WTC11 (cell line): ENCODE measurements around the gene DPP9. TPM values are rescaled to one million over a fixed set of nuclear protein-coding genes. Genes with fewer than 3 reads are reported as not detected.

Experiments used
- ATAC-seq: fragments of 200-7000 bp; cut with Tn5 transposase; 2 replicates; pipeline ENCODE4 v1.10.0; 2021; ENCODE audit warnings: mild to moderate bottlenecking, moderate library complexity
- CTCF ChIA-PET: fragments of 300-600 bp; sonication (Branson Sonifier 250); formaldehyde crosslinking; loops from one replicate; lab custom pipeline; 2021; ENCODE audit warnings: antibody characterized with exemption; lab: Charles Lee
- POLR2A ChIA-PET: fragments of 350-600 bp; sonication (Branson Sonifier 250); formaldehyde crosslinking; loops from one replicate; lab custom pipeline; 2021; ENCODE audit warnings: antibody characterized with exemption; lab: Charles Lee
- DNase-seq: peaks from one replicate; pipeline ENCODE4 v3.0.0; 2021; ENCODE audit warnings: low spot score
- H3K27ac Mint-ChIP-seq: 2 replicates; pipeline ENCODE4 v1.8.0; 2021; ENCODE audit warnings: mixed read lengths
- H3K27me3 Mint-ChIP-seq: 2 replicates; pipeline ENCODE4 v1.8.0; 2021; ENCODE audit warnings: low read depth, mild to moderate bottlenecking, moderate library complexity, mixed read lengths
- H3K36me3 Mint-ChIP-seq: 2 replicates; pipeline ENCODE4 v1.8.0; 2021; ENCODE audit warnings: mixed read lengths
- H3K4me1 Mint-ChIP-seq: 2 replicates; pipeline ENCODE4 v1.8.0; 2022; ENCODE audit warnings: mixed read lengths
- H3K4me3 Mint-ChIP-seq: 2 replicates; pipeline ENCODE4 v1.8.0; 2021; ENCODE audit warnings: mild to moderate bottlenecking, moderate library complexity, mixed read lengths
- H3K9me3 Mint-ChIP-seq: 2 replicates; pipeline ENCODE4 v1.8.0; 2021; ENCODE audit warnings: mixed read lengths
- FOXK1 ChIP-seq: sonication (generic); formaldehyde crosslinking; IDR thresholded peaks from 2 replicates; pipeline ENCODE4 v1.8.0; 2022; ENCODE audit warnings: mild to moderate bottlenecking, moderate library complexity, missing genetic modification reagents
- GRHL2 ChIP-seq: fragments of 250-450 bp; sonication (Bioruptor Pico); IDR thresholded peaks from 2 replicates; pipeline ENCODE4 v1.8.0; 2022; ENCODE audit warnings: mild to moderate bottlenecking, moderate library complexity; ENCODE audit not compliant: insufficient replicate concordance, severe bottlenecking
- GTF2I ChIP-seq: fragments of 250-450 bp; sonication (Bioruptor Pico); conservative IDR thresholded peaks from 2 replicates; pipeline ENCODE4 v1.4.0; 2021; ENCODE audit warnings: mild to moderate bottlenecking
- IRF2 ChIP-seq: sonication (generic); formaldehyde crosslinking; IDR thresholded peaks from 2 replicates; pipeline ENCODE4 v1.8.0; 2022; ENCODE audit warnings: low read depth, missing genetic modification reagents, borderline replicate concordance
- NR3C1 ChIP-seq: sonication (generic); formaldehyde crosslinking; conservative IDR thresholded peaks from 2 replicates; pipeline ENCODE4 v1.8.1; 2023; ENCODE audit warnings: low read depth, mild to moderate bottlenecking, missing genetic modification reagents
- TEAD4 ChIP-seq: sonication (generic); formaldehyde crosslinking; IDR thresholded peaks from 2 replicates; pipeline ENCODE4 v1.8.0; 2022; ENCODE audit warnings: mild to moderate bottlenecking, missing genetic modification reagents
- TP53 ChIP-seq: sonication (generic); formaldehyde crosslinking; IDR thresholded peaks from 2 replicates; pipeline ENCODE4 v1.8.1; 2023; ENCODE audit warnings: mild to moderate bottlenecking, missing genetic modification reagents
- ZNF219 ChIP-seq: sonication (generic); formaldehyde crosslinking; IDR thresholded peaks from 2 replicates; pipeline ENCODE4 v1.8.0; 2023; ENCODE audit warnings: missing genetic modification reagents, mild to moderate bottlenecking, borderline replicate concordance
- ZNF263 ChIP-seq: sonication (generic); formaldehyde crosslinking; IDR thresholded peaks from 2 replicates; pipeline ENCODE4 v1.8.1; 2022; ENCODE audit warnings: low read depth, mild to moderate bottlenecking, moderate library complexity, missing genetic modification reagents
- ZNF423 ChIP-seq: fragments of 250-450 bp; sonication (Bioruptor Pico); IDR thresholded peaks from 2 replicates; pipeline ENCODE4 v2.1.2; 2022; ENCODE audit warnings: mild to moderate bottlenecking, moderate library complexity
- ZNF532 ChIP-seq: fragments of 250-450 bp; sonication (Bioruptor Pico); IDR thresholded peaks from 2 replicates; pipeline ENCODE4 v1.9.0; 2021; ENCODE audit warnings: mild to moderate bottlenecking, borderline replicate concordance
- ZNF671 ChIP-seq: fragments of 250-450 bp; sonication (Bioruptor Pico); IDR thresholded peaks from 2 replicates; pipeline ENCODE4 v1.8.0; 2021; ENCODE audit warnings: mild to moderate bottlenecking
- total RNA-seq: library from RNA; stranded (reverse); gene quantifications from 3 replicates; pipeline ENCODE4 v1.2.3, GENCODE V29; 2021
- TF ChIP-seq, protein P1 (sequence below): sonication (generic); formaldehyde crosslinking; IDR thresholded peaks from 2 replicates; pipeline ENCODE4 v1.8.1; 2023; ENCODE audit warnings: mild to moderate bottlenecking, missing genetic modification reagents, borderline replicate concordance
- TF ChIP-seq, protein P2 (sequence below): sonication (generic); formaldehyde crosslinking; conservative IDR thresholded peaks from 2 replicates; pipeline ENCODE4 v1.8.1; 2022; ENCODE audit warnings: mild to moderate bottlenecking, missing genetic modification reagents
- TF ChIP-seq, protein P3 (sequence below): sonication (generic); formaldehyde crosslinking; IDR thresholded peaks from 2 replicates; pipeline ENCODE4 v1.8.0; 2022; ENCODE audit warnings: mild to moderate bottlenecking, missing genetic modification reagents
- TF ChIP-seq, protein P4 (sequence below): sonication (generic); formaldehyde crosslinking; IDR thresholded peaks from 2 replicates; pipeline ENCODE4 v1.8.0; 2023; ENCODE audit warnings: missing genetic modification reagents
- TF ChIP-seq, protein P5 (sequence below): sonication (generic); formaldehyde crosslinking; IDR thresholded peaks from 2 replicates; pipeline ENCODE4 v1.8.1; 2023; ENCODE audit warnings: mild to moderate bottlenecking, missing genetic modification reagents

Gene DPP9
- total RNA-seq, 1 experiment from 2014 or later, result 52.9 TPM

- TF ChIP-seq TEAD4 (CRISPR knock-in tag), result no peak
- no peak for TF ChIP-seq ZNF532
- no peak for TF ChIP-seq ZNF423
- TF ChIP-seq, protein P1, sequence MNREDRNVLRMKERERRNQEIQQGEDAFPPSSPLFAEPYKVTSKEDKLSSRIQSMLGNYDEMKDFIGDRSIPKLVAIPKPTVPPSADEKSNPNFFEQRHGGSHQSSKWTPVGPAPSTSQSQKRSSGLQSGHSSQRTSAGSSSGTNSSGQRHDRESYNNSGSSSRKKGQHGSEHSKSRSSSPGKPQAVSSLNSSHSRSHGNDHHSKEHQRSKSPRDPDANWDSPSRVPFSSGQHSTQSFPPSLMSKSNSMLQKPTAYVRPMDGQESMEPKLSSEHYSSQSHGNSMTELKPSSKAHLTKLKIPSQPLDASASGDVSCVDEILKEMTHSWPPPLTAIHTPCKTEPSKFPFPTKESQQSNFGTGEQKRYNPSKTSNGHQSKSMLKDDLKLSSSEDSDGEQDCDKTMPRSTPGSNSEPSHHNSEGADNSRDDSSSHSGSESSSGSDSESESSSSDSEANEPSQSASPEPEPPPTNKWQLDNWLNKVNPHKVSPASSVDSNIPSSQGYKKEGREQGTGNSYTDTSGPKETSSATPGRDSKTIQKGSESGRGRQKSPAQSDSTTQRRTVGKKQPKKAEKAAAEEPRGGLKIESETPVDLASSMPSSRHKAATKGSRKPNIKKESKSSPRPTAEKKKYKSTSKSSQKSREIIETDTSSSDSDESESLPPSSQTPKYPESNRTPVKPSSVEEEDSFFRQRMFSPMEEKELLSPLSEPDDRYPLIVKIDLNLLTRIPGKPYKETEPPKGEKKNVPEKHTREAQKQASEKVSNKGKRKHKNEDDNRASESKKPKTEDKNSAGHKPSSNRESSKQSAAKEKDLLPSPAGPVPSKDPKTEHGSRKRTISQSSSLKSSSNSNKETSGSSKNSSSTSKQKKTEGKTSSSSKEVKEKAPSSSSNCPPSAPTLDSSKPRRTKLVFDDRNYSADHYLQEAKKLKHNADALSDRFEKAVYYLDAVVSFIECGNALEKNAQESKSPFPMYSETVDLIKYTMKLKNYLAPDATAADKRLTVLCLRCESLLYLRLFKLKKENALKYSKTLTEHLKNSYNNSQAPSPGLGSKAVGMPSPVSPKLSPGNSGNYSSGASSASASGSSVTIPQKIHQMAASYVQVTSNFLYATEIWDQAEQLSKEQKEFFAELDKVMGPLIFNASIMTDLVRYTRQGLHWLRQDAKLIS (CRISPR knock-in tag), result no peak
- no peak for TF ChIP-seq NR3C1 (CRISPR knock-in tag)
- TF ChIP-seq, protein P2, sequence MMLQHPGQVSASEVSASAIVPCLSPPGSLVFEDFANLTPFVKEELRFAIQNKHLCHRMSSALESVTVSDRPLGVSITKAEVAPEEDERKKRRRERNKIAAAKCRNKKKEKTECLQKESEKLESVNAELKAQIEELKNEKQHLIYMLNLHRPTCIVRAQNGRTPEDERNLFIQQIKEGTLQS (CRISPR knock-in tag), result no peak
- TF ChIP-seq, protein P3, sequence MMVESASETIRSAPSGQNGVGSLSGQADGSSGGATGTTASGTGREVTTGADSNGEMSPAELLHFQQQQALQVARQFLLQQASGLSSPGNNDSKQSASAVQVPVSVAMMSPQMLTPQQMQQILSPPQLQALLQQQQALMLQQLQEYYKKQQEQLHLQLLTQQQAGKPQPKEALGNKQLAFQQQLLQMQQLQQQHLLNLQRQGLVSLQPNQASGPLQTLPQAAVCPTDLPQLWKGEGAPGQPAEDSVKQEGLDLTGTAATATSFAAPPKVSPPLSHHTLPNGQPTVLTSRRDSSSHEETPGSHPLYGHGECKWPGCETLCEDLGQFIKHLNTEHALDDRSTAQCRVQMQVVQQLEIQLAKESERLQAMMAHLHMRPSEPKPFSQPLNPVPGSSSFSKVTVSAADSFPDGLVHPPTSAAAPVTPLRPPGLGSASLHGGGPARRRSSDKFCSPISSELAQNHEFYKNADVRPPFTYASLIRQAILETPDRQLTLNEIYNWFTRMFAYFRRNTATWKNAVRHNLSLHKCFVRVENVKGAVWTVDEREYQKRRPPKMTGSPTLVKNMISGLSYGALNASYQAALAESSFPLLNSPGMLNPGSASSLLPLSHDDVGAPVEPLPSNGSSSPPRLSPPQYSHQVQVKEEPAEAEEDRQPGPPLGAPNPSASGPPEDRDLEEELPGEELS (CRISPR knock-in tag), result no peak
- no peak for TF ChIP-seq GRHL2 (CRISPR knock-in tag)
- no peak for TF ChIP-seq IRF2 (CRISPR knock-in tag)
- no peak for TF ChIP-seq ZNF671
- TF ChIP-seq, protein P4, sequence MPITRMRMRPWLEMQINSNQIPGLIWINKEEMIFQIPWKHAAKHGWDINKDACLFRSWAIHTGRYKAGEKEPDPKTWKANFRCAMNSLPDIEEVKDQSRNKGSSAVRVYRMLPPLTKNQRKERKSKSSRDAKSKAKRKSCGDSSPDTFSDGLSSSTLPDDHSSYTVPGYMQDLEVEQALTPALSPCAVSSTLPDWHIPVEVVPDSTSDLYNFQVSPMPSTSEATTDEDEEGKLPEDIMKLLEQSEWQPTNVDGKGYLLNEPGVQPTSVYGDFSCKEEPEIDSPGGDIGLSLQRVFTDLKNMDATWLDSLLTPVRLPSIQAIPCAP (CRISPR knock-in tag), result no peak
- TF ChIP-seq TP53 (CRISPR knock-in tag), result no peak
- no peak for TF ChIP-seq ZNF263 (CRISPR knock-in tag)
- TF ChIP-seq FOXK1 (CRISPR knock-in tag), result no peak
- no peak for TF ChIP-seq ZNF219
- TF ChIP-seq, protein P5, sequence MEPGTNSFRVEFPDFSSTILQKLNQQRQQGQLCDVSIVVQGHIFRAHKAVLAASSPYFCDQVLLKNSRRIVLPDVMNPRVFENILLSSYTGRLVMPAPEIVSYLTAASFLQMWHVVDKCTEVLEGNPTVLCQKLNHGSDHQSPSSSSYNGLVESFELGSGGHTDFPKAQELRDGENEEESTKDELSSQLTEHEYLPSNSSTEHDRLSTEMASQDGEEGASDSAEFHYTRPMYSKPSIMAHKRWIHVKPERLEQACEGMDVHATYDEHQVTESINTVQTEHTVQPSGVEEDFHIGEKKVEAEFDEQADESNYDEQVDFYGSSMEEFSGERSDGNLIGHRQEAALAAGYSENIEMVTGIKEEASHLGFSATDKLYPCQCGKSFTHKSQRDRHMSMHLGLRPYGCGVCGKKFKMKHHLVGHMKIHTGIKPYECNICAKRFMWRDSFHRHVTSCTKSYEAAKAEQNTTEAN, result no peak
- no peak for TF ChIP-seq GTF2I
- TF ChIP-seq, all 79 proteins: peak for 0
- Mint-ChIP-seq H3K9me3 (no peaks in the 10 kb centered on the region; the same call in 1 of the 2 replicates), H3K4me1 (no peaks in the 10 kb centered on the region), H3K36me3 (peaks cover 30% of the 10 kb centered on the region), H3K4me3 (no peak overlapping the region), H3K27ac (no peak overlapping the region), H3K27me3 (no peaks in the 10 kb centered on the region)
- CTCF ChIA-PET, result interaction anchor here (0.6 kb wide), 1 partner anchor 1343 kb away, joined by 4 read pairs; no protein-coding TSS in a partner anchor
- no peak for ATAC-seq
- POLR2A ChIA-PET, result interaction anchor here (0.7 kb wide), 1 partner anchor 84 kb away, joined by 5 read pairs; no protein-coding TSS in a partner anchor
- DNase-seq, result no peak
These were observed 67.5 kb downstream of the DPP9 start for GRCh38 chr19:4656102-4656501.
